Measurements from ENCODE around the gene PRAC2.

- TF ChIP-seq EZH2phosphoT487 (IDR thresholded peaks at IDR 0.05; ENCODE audit: insufficient read depth, low read depth) = no peak
- no peak for TF ChIP-seq EZH2 (IDR thresholded peaks at IDR 0.05; ENCODE audit: insufficient read depth, poor library complexity, severe bottlenecking)
These were observed at the start of gene PRAC2 for GRCh38 chr17:48722915-48723422.

Measured in GM23248 (cell line).